Caco-2 (cell line): ENCODE results near the gene TNPO3. TPM values are rescaled to one million over a fixed set of nuclear protein-coding genes. Genes with fewer than 3 reads are reported as not detected.

Experiments used
- BruUV-seq: library from RNA; stranded (reverse); fragments of 400-500 nt; replicated peaks from 2 replicates; lab custom pipeline; 2021; lab: Mats Ljungman, UMichigan
- CTCF ChIA-PET: fragments of 300-600 bp; sonication (Branson Sonifier 250); formaldehyde crosslinking; loops from one replicate; lab custom pipeline; 2022; ENCODE audit warnings: antibody characterized with exemption; lab: Charles Lee
- POLR2A ChIA-PET: fragments of 300-600 bp; sonication (Branson Sonifier 250); formaldehyde crosslinking; loops from one replicate; lab custom pipeline; 2022; ENCODE audit warnings: antibody characterized with exemption; lab: Charles Lee
- DNase-seq, 2 experiments: peaks; one replicate each; pipeline versions ENCODE4 v3.0.0 to v3.0.0-alpha.2; 2020 to 2022
- H3K27me3 ChIP-seq: replicated peaks from 2 replicates; pipeline ENCODE4 v1.6.0; 2011; ENCODE audit warnings: low read length; ENCODE audit not compliant: control insufficient read depth, insufficient read depth
- H3K36me3 ChIP-seq: 2 replicates; pipeline ENCODE4 v1.5.1; 2011; ENCODE audit warnings: low read length; ENCODE audit not compliant: control insufficient read depth, insufficient read depth
- H3K4me1 ChIP-seq: fragments of 250-450 bp; sonication (Bioruptor Pico); 2 replicates; pipeline ENCODE4 v1.5.1; 2020; ENCODE audit warnings: mild to moderate bottlenecking
- H3K4me3 ChIP-seq: 2 replicates; pipeline ENCODE4 v1.5.1; 2011; ENCODE audit warnings: low read depth, mild to moderate bottlenecking, control low read depth, low read length
- H3K9me3 ChIP-seq: fragments of 250-450 bp; sonication (Bioruptor Pico); 2 replicates; pipeline ENCODE4 v1.5.1; 2020; ENCODE audit warnings: mild to moderate bottlenecking, moderate library complexity
- H3K27ac Mint-ChIP-seq: one replicate; pipeline ENCODE4 v1.8.0; 2022; ENCODE audit warnings: mixed read lengths; ENCODE audit not compliant: unreplicated experiment
- H3K27me3 Mint-ChIP-seq: one replicate; pipeline ENCODE4 v1.8.0; 2022; ENCODE audit warnings: mixed read lengths; ENCODE audit not compliant: insufficient read depth, unreplicated experiment
- H3K36me3 Mint-ChIP-seq: one replicate; pipeline ENCODE4 v1.8.0; 2022; ENCODE audit warnings: mild to moderate bottlenecking, mixed read lengths; ENCODE audit not compliant: insufficient read depth, unreplicated experiment
- H3K4me1 Mint-ChIP-seq: one replicate; pipeline ENCODE4 v1.8.0; 2022; ENCODE audit warnings: low read depth, mixed read lengths; ENCODE audit not compliant: unreplicated experiment
- H3K4me3 Mint-ChIP-seq: one replicate; pipeline ENCODE4 v1.8.0; 2022; ENCODE audit warnings: mild to moderate bottlenecking, moderate library complexity, mixed read lengths; ENCODE audit not compliant: unreplicated experiment
- H3K9me3 Mint-ChIP-seq: one replicate; pipeline ENCODE4 v1.8.0; 2022; ENCODE audit warnings: mixed read lengths; ENCODE audit not compliant: unreplicated experiment
- intact Hi-C: fragments of 100-400 bp; cut with micrococcal nuclease; formaldehyde crosslinking; loops from one replicate; pipeline ENCODE4 v1.10.0; 2022; ENCODE audit not compliant: unreplicated experiment
- total RNA-seq: library from RNA; stranded (reverse); gene quantifications from 2 replicates; pipeline ENCODE4 v1.2.3, GENCODE V29; 2022
- TF ChIP-seq, protein P1 (sequence below), 2 experiments: fragments of 200-600 bp in 1 of 2; IDR thresholded peaks; 1 replicate in 1 of 2; 2 replicates in 1 of 2; pipeline versions ENCODE4 v1.5.1 to v1.8.0; 2011 to 2022; ENCODE audit warnings: antibody characterized with exemption in 1 of 2, control low read depth in 1 of 2, inconsistent platforms in 1 of 2, low read depth in 1 of 2, low read length in 1 of 2, mild to moderate bottlenecking in 1 of 2, moderate library complexity in 1 of 2; ENCODE audit not compliant: insufficient read depth in 1 of 2, severe bottlenecking in 1 of 2, unreplicated experiment in 1 of 2

The TNPO3 gene
- total RNA-seq, 1 experiment from 2014 or later = 59.8 TPM

DNA sequence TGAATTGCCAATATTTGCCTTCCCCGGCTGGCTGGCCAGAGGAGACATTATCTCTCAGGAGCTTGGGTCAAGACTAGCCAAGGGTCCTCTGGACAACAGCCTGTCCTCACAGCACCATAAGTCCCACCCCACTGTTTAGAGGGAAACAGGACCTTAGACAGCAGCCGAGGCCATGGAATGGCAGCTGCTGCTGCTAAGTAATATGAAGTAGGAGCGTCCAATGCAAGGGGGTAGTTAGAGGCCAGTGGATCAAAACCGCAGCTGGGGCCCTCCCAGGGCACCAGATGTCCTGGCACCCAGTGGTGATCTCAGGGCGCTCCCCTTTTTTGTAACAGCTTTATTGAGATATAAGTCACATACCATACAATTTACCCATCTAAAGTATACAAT, 131.5 kb downstream of the TNPO3 start:
- H3K9me3 ChIP-seq = no peaks in the 10 kb centered on the region
- Mint-ChIP-seq H3K4me1 (peaks cover 7% of the 10 kb centered on the region), H3K4me3 (no peak overlapping the region), H3K27ac (no peak overlapping the region), H3K27me3 (peaks cover 21% of the 10 kb centered on the region), H3K36me3 (no peaks in the 10 kb centered on the region), H3K9me3 (no peaks in the 10 kb centered on the region)
- no peak for DNase-seq
- H3K4me1 ChIP-seq = no peaks in the 10 kb centered on the region
- H3K27me3 ChIP-seq = no peaks in the 10 kb centered on the region; the same call in 1 of the 2 replicates
- TF ChIP-seq, protein P1, sequence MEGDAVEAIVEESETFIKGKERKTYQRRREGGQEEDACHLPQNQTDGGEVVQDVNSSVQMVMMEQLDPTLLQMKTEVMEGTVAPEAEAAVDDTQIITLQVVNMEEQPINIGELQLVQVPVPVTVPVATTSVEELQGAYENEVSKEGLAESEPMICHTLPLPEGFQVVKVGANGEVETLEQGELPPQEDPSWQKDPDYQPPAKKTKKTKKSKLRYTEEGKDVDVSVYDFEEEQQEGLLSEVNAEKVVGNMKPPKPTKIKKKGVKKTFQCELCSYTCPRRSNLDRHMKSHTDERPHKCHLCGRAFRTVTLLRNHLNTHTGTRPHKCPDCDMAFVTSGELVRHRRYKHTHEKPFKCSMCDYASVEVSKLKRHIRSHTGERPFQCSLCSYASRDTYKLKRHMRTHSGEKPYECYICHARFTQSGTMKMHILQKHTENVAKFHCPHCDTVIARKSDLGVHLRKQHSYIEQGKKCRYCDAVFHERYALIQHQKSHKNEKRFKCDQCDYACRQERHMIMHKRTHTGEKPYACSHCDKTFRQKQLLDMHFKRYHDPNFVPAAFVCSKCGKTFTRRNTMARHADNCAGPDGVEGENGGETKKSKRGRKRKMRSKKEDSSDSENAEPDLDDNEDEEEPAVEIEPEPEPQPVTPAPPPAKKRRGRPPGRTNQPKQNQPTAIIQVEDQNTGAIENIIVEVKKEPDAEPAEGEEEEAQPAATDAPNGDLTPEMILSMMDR (IDR thresholded peaks at IDR 0.05; ENCODE audit: insufficient read depth in 1 of 2, low read depth in 1 of 2, low read length in 1 of 2, severe bottlenecking in 1 of 2, unreplicated experiment in 1 of 2) = no peak
- no peaks in the 10 kb centered on the region for H3K36me3 ChIP-seq
- no TSS peak for BruUV-seq
- ChIA-PET CTCF (interaction anchor here (1.1 kb wide), 1 partner anchor 168 kb away, joined by 4 read pairs; no protein-coding TSS in a partner anchor), POLR2A (interaction anchor here (0.5 kb wide), 1 partner anchor 73 kb away, joined by 13 read pairs; no protein-coding TSS in a partner anchor)
- H3K4me3 ChIP-seq = no peak overlapping the region
- intact Hi-C loops = no loop called here

- H3K4me3 Mint-ChIP-seq = no peak overlapping the region
- H3K9me3 ChIP-seq = no peaks in the 10 kb centered on the region
- POLR2A ChIA-PET = no interaction called here
- CTCF ChIA-PET = interaction anchor here (1.1 kb wide), 1 partner anchor 169 kb away, joined by 4 read pairs; no protein-coding TSS in a partner anchor
- no peak overlapping the region for H3K27ac Mint-ChIP-seq
- H3K36me3 Mint-ChIP-seq = no peaks in the 10 kb centered on the region
- no peaks in the 10 kb centered on the region for H3K9me3 Mint-ChIP-seq
- no TSS peak for BruUV-seq
- peak in 1 of 2 experiments; percentile 26 for DNase-seq
- H3K4me1 Mint-ChIP-seq = peaks cover 7% of the 10 kb centered on the region
- H3K36me3 ChIP-seq = no peaks in the 10 kb centered on the region
- peaks cover 21% of the 10 kb centered on the region for H3K27me3 Mint-ChIP-seq
- H3K27me3 ChIP-seq = no peaks in the 10 kb centered on the region; the same call in 1 of the 2 replicates
- intact Hi-C loops = no loop called here
- H3K4me1 ChIP-seq = no peaks in the 10 kb centered on the region
- H3K4me3 ChIP-seq = no peak overlapping the region
- TF ChIP-seq, protein P1 (IDR thresholded peaks at IDR 0.05; ENCODE audit: insufficient read depth in 1 of 2, low read depth in 1 of 2, low read length in 1 of 2, severe bottlenecking in 1 of 2, unreplicated experiment in 1 of 2) = no peak
Observed at GRCh38 chr7:128922496-128923410, 132.2 kb downstream of the TNPO3 start.

- H3K9me3 Mint-ChIP-seq = no peaks in the 10 kb centered on the region
- Histone ChIP-seq H3K27me3 (no peaks in the 10 kb centered on the region; the same call in 1 of the 2 replicates), H3K4me3 (no peak overlapping the region), H3K9me3 (no peaks in the 10 kb centered on the region), H3K36me3 (no peaks in the 10 kb centered on the region), H3K4me1 (no peaks in the 10 kb centered on the region)
- BruUV-seq = no TSS peak
- no peak overlapping the region for H3K4me3 Mint-ChIP-seq
- ChIA-PET POLR2A (no interaction called here), CTCF (no interaction called here)
- TF ChIP-seq, protein P1 (IDR thresholded peaks at IDR 0.05; ENCODE audit: insufficient read depth in 1 of 2, low read depth in 1 of 2, low read length in 1 of 2, severe bottlenecking in 1 of 2, unreplicated experiment in 1 of 2) = no peak
- H3K36me3 Mint-ChIP-seq = no peaks in the 10 kb centered on the region
- no peak overlapping the region for H3K27ac Mint-ChIP-seq
- intact Hi-C loops = no loop called here
- H3K4me1 Mint-ChIP-seq = peaks cover 7% of the 10 kb centered on the region
- H3K27me3 Mint-ChIP-seq = peaks cover 21% of the 10 kb centered on the region
- DNase-seq = peak in 1 of 2 experiments; percentile 14
Observed at GRCh38 chr7:128921866-128922440, 133.0 kb downstream of the TNPO3 start.
